ENCODE data around the gene APELA. TPM values are rescaled to one million over a fixed set of nuclear protein-coding genes. Genes with fewer than 3 reads are reported as not detected.

APELA gene
- total RNA-seq, 1 donor from 2014 or later: not detected

DNA sequence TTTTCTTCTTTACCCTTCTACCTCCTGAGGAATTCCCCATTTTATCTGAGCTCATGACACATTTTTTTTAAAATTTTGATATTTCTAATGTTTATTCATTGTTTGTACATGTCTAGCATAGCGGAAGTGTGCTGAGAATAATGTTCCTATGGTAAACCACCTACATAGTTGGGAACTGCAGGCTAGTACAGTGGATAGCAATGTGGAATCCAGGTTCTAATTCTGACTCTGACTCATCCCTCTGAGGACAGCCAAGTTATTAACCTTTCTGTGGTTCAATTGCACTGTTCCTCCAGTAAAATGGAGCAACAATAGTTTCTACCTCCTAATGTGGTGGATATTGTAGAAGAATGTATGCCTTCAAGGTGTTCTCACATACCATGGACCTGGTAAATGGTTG, 20.6 kb upstream of the APELA start:
- no peak for DNase-seq
- intact Hi-C loops (cut with DNase I): no loop called here

GRCh38 chr4:164866817-164867490, 10.0 kb upstream of the APELA start:
- intact Hi-C loops (cut with DNase I): no loop called here
- H3K4me1 ChIP-seq: no peaks in the 10 kb centered on the region
- DNase-seq (no peak), ATAC-seq (no peak)
- no peaks in the 10 kb centered on the region for H3K27me3 ChIP-seq
- no peak overlapping the region for H3K4me3 ChIP-seq
- no peaks in the 10 kb centered on the region for H3K36me3 ChIP-seq
- no peaks in the 10 kb centered on the region for H3K9me3 ChIP-seq
- no peak overlapping the region for H3K27ac ChIP-seq
- TF ChIP-seq, protein P1, sequence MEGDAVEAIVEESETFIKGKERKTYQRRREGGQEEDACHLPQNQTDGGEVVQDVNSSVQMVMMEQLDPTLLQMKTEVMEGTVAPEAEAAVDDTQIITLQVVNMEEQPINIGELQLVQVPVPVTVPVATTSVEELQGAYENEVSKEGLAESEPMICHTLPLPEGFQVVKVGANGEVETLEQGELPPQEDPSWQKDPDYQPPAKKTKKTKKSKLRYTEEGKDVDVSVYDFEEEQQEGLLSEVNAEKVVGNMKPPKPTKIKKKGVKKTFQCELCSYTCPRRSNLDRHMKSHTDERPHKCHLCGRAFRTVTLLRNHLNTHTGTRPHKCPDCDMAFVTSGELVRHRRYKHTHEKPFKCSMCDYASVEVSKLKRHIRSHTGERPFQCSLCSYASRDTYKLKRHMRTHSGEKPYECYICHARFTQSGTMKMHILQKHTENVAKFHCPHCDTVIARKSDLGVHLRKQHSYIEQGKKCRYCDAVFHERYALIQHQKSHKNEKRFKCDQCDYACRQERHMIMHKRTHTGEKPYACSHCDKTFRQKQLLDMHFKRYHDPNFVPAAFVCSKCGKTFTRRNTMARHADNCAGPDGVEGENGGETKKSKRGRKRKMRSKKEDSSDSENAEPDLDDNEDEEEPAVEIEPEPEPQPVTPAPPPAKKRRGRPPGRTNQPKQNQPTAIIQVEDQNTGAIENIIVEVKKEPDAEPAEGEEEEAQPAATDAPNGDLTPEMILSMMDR (IDR thresholded peaks at IDR 0.05): no peak

More for the DNA sequence above, 20.6 kb upstream of the APELA start:
- Histone ChIP-seq H3K4me1 (no peaks in the 10 kb centered on the region), H3K27me3 (no peaks in the 10 kb centered on the region), H3K9me3 (no peaks in the 10 kb centered on the region), H3K36me3 (no peaks in the 10 kb centered on the region), H3K27ac (no peak overlapping the region), H3K4me3 (no peak overlapping the region)
- ATAC-seq: no peak
- TF ChIP-seq, protein P1 (IDR thresholded peaks at IDR 0.05): no peak

GRCh38 chr4:164871673-164872072, 5.3 kb upstream of the APELA start:
- no peaks in the 10 kb centered on the region for H3K27me3 ChIP-seq
- H3K4me1 ChIP-seq: no peaks in the 10 kb centered on the region
- intact Hi-C loops (cut with DNase I): no loop called here
- TF ChIP-seq, protein P1 (IDR thresholded peaks at IDR 0.05): no peak
- no peak for DNase-seq
- no peak for ATAC-seq
- no peak overlapping the region for H3K4me3 ChIP-seq
- no peaks in the 10 kb centered on the region for H3K9me3 ChIP-seq
- no peak overlapping the region for H3K27ac ChIP-seq
- no peaks in the 10 kb centered on the region for H3K36me3 ChIP-seq

DNA sequence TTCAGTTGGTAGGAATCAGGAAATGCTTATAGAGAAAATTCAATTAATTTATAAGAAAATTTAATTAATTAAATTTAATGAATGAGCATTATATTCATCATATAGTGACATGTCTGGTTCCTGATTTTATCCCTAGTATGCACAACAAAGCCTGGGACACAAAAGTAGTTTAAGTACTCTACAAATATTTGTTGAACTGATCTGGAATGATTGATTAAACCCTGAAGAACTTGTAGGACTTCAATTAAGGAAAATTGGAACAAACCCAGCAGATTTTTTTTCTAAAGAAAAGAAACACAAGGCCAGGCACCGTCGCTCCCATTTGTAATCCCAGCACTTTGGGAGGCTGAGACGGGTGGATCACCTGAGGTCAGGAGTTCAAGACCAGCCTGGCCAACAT, 4.5 kb upstream of the APELA start:
- Histone ChIP-seq H3K4me3 (no peak overlapping the region), H3K27ac (no peak overlapping the region), H3K27me3 (no peaks in the 10 kb centered on the region), H3K36me3 (no peaks in the 10 kb centered on the region), H3K4me1 (no peaks in the 10 kb centered on the region), H3K9me3 (no peaks in the 10 kb centered on the region)
- intact Hi-C loops (cut with DNase I): no loop called here
- ATAC-seq: no peak
- TF ChIP-seq, protein P1 (IDR thresholded peaks at IDR 0.05): no peak
- no peak for DNase-seq

- no peak for ATAC-seq
- TF ChIP-seq, protein P1 (IDR thresholded peaks at IDR 0.05): no peak
Observed at GRCh38 chr4:164874789-164875188, 2.2 kb upstream of the APELA start.

More at GRCh38 chr4:164874789-164875188, 2.2 kb upstream of the APELA start:
- intact Hi-C loops (cut with DNase I): no loop called here
- no peak overlapping the region for H3K4me3 ChIP-seq
- no peaks in the 10 kb centered on the region for H3K27me3 ChIP-seq
- H3K4me1 ChIP-seq: no peaks in the 10 kb centered on the region
- no peaks in the 10 kb centered on the region for H3K36me3 ChIP-seq
- no peaks in the 10 kb centered on the region for H3K9me3 ChIP-seq
- no peak for DNase-seq
- no peak overlapping the region for H3K27ac ChIP-seq
